Vagina (tissue), 2 donors: Measurements from ENCODE around the gene NT5C3A.

ENCODE experiments used
- POLR2A ChIP-seq, 2 donors: fragments of 450-650 bp; IDR thresholded peaks; one replicate each; pipeline ENCODE4 v1.6.1; 2017; ENCODE audit warnings: antibody characterized with exemption in 2 of 2, mild to moderate bottlenecking in 2 of 2, moderate library complexity in 2 of 2
- POLR2AphosphoS5 ChIP-seq, 2 donors: sonication (generic); formaldehyde crosslinking; IDR thresholded peaks; one replicate each; pipeline ENCODE4 v1.9.0; 2017; ENCODE audit warnings: antibody characterized with exemption in 2 of 2, mild to moderate bottlenecking in 2 of 2, low read depth in 1 of 2; ENCODE audit not compliant: insufficient read depth in 1 of 2
- TF ChIP-seq, protein P1 (sequence below), 3 experiments: fragments of 450-650 bp in 2 of 3; fragments of 200-600 bp in 1 of 3; sonication (generic) in 1 of 3; IDR thresholded peaks; one replicate each; pipeline ENCODE4 v1.5.1; 2017 to 2019; ENCODE audit warnings: antibody characterized with exemption in 3 of 3, mild to moderate bottlenecking in 2 of 3, moderate library complexity in 2 of 3

GRCh38 chr7:33048257-33048656 is 14.3 kb downstream of the NT5C3A start:
- no peak for TF ChIP-seq POLR2AphosphoS5 (IDR thresholded peaks at IDR 0.05; ENCODE audit: insufficient read depth in 1 of 2, low read depth in 1 of 2)
- TF ChIP-seq, protein P1, sequence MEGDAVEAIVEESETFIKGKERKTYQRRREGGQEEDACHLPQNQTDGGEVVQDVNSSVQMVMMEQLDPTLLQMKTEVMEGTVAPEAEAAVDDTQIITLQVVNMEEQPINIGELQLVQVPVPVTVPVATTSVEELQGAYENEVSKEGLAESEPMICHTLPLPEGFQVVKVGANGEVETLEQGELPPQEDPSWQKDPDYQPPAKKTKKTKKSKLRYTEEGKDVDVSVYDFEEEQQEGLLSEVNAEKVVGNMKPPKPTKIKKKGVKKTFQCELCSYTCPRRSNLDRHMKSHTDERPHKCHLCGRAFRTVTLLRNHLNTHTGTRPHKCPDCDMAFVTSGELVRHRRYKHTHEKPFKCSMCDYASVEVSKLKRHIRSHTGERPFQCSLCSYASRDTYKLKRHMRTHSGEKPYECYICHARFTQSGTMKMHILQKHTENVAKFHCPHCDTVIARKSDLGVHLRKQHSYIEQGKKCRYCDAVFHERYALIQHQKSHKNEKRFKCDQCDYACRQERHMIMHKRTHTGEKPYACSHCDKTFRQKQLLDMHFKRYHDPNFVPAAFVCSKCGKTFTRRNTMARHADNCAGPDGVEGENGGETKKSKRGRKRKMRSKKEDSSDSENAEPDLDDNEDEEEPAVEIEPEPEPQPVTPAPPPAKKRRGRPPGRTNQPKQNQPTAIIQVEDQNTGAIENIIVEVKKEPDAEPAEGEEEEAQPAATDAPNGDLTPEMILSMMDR (IDR thresholded peaks at IDR 0.05), result no peak
- TF ChIP-seq POLR2A (IDR thresholded peaks at IDR 0.05), result no peak
